ENCODE results near the gene CYTIP. TPM values are rescaled to one million over a fixed set of nuclear protein-coding genes. Genes with fewer than 3 reads are reported as not detected.

CYTIP gene
- polyA plus RNA-seq, 1 of the 3 experiments (the other 2 are of a cell fraction): not detected

DNA sequence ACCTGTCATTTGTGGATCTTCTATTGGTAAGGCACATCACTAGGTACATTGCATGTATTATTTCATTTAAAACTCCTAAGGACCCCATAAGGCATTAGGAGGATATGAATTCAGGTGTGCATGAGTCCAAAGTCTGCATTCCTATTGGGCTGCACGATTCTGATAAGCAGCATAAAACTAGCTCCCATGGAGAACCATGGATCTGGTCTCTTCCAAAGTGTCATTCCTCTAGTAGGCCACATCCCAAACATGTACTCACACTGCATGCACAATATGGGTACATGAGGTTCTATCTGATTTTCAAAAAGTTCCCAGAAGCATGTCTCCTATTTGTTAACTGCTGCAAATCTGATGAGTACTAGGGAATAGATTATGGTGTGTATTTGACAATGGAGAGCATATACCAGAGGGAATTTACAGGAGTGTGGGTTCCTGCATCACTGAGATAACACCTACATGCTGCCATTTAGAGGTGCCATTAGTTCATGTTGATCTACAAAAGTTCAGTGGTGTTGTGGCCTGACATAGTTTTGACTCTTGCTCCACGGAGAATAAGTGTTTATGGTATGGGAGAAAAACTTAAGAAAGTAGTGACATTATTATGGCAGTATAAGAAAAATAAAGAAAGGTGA, 11.3 kb downstream of the CYTIP start:
- Histone ChIP-seq H4K20me1 (ENCODE audit: insufficient read depth) (no peaks in the 10 kb centered on the region), H3K9me2 (no peaks in the 10 kb centered on the region), H3K4me2 (no peak overlapping the region), H3K27ac (ENCODE audit: low read depth in 2 of 2, low read length in 1 of 2) (no peak overlapping the region), H3K9me3 (no peaks in the 10 kb centered on the region), H3K79me2 (ENCODE audit: insufficient read depth) (no peaks in the 10 kb centered on the region), H3K4me3 (ENCODE audit: low read depth in 2 of 2, low read length in 1 of 2) (no peak overlapping the region), H2AFZ (ENCODE audit: low read depth) (no peak overlapping the region), H3K4me1 (ENCODE audit: control insufficient read depth in 1 of 2, insufficient read depth in 2 of 2, low read depth in 1 of 2, low read length in 1 of 2) (no peaks in the 10 kb centered on the region), H3K9ac (no peak overlapping the region), H3K27me3 (ENCODE audit: insufficient read depth) (no peaks in the 10 kb centered on the region; the same call in 1 of the 2 replicates), H3K36me3 (replicated peaks in 1 of 2; ENCODE audit: control insufficient read depth in 1 of 2, insufficient read depth in 2 of 2, low read length in 1 of 2) (no peaks in the 10 kb centered on the region), H3F3A (replicated peaks; ENCODE audit: insufficient read depth) (no peaks in the 10 kb centered on the region)
- CTCF ChIA-PET: no interaction called here
- POLR2A ChIA-PET: no interaction called here
- 4% methylated on average over 2 of the region's 2 CpGs for WGBS (ENCODE audit: low lambda C conversion rate)
- TF ChIP-seq RXRA (IDR thresholded peaks at IDR 0.05; ENCODE audit: borderline replicate concordance, low read depth): no peak
- no peak for DNase-seq

DNA sequence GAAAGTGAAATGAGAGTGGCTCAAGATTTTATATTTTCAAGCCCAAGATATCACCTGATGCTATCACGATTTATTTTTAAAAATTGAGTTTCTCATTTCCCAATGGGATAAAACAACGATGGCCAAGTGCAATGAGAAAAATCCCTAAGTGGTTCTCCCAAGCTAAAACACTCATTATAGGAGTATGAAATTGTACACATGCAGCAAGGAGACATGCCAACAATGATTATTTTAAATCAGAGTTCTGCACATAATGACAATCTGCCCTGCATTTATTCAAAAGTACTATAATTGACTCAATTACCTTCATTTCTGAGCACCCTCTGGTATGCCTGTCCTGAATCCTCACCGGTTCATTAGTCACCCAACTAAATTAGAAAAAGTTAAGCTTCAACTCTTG, 12.7 kb downstream of the CYTIP start:
- Histone ChIP-seq H3K4me3 (ENCODE audit: low read depth in 2 of 2, low read length in 1 of 2) (no peak overlapping the region), H3F3A (replicated peaks; ENCODE audit: insufficient read depth) (no peaks in the 10 kb centered on the region), H3K36me3 (replicated peaks in 1 of 2; ENCODE audit: control insufficient read depth in 1 of 2, insufficient read depth in 2 of 2, low read length in 1 of 2) (no peaks in the 10 kb centered on the region), H3K9ac (no peak overlapping the region), H3K4me1 (ENCODE audit: control insufficient read depth in 1 of 2, insufficient read depth in 2 of 2, low read depth in 1 of 2, low read length in 1 of 2) (no peaks in the 10 kb centered on the region), H3K4me2 (no peak overlapping the region), H3K79me2 (ENCODE audit: insufficient read depth) (no peaks in the 10 kb centered on the region), H3K27ac (ENCODE audit: low read depth in 2 of 2, low read length in 1 of 2) (no peak overlapping the region), H2AFZ (ENCODE audit: low read depth) (no peak overlapping the region), H4K20me1 (ENCODE audit: insufficient read depth) (no peaks in the 10 kb centered on the region), H3K9me3 (no peaks in the 10 kb centered on the region), H3K27me3 (ENCODE audit: insufficient read depth) (no peaks in the 10 kb centered on the region; the same call in 1 of the 2 replicates), H3K9me2 (no peaks in the 10 kb centered on the region)
- no peak for DNase-seq
- TF ChIP-seq POLR2AphosphoS5 (IDR thresholded peaks at IDR 0.05; ENCODE audit: low read depth, low read length) (no peak), YY1 (IDR thresholded peaks at IDR 0.05; ENCODE audit: low read depth) (no peak), FOXM1 (IDR thresholded peaks at IDR 0.05; ENCODE audit: low read depth) (no peak), GABPA (IDR thresholded peaks at IDR 0.05; ENCODE audit: low read depth) (no peak), RCOR1 (IDR thresholded peaks at IDR 0.05; ENCODE audit: low read length) (no peak), RXRA (IDR thresholded peaks at IDR 0.05; ENCODE audit: borderline replicate concordance, low read depth) (no peak), MEF2A (IDR thresholded peaks at IDR 0.05; ENCODE audit: borderline replicate concordance, low read depth) (no peak), NFIC (IDR thresholded peaks at IDR 0.05; ENCODE audit: borderline replicate concordance) (no peak), TAF1 (IDR thresholded peaks at IDR 0.05; ENCODE audit: borderline replicate concordance, low read depth, low read length) (no peak), MXI1 (IDR thresholded peaks at IDR 0.05; ENCODE audit: low read depth, low read length) (no peak)
- TF ChIP-seq, protein P1, sequence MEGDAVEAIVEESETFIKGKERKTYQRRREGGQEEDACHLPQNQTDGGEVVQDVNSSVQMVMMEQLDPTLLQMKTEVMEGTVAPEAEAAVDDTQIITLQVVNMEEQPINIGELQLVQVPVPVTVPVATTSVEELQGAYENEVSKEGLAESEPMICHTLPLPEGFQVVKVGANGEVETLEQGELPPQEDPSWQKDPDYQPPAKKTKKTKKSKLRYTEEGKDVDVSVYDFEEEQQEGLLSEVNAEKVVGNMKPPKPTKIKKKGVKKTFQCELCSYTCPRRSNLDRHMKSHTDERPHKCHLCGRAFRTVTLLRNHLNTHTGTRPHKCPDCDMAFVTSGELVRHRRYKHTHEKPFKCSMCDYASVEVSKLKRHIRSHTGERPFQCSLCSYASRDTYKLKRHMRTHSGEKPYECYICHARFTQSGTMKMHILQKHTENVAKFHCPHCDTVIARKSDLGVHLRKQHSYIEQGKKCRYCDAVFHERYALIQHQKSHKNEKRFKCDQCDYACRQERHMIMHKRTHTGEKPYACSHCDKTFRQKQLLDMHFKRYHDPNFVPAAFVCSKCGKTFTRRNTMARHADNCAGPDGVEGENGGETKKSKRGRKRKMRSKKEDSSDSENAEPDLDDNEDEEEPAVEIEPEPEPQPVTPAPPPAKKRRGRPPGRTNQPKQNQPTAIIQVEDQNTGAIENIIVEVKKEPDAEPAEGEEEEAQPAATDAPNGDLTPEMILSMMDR (IDR thresholded peaks at IDR 0.05): no peak
- TF ChIP-seq, protein P2, sequence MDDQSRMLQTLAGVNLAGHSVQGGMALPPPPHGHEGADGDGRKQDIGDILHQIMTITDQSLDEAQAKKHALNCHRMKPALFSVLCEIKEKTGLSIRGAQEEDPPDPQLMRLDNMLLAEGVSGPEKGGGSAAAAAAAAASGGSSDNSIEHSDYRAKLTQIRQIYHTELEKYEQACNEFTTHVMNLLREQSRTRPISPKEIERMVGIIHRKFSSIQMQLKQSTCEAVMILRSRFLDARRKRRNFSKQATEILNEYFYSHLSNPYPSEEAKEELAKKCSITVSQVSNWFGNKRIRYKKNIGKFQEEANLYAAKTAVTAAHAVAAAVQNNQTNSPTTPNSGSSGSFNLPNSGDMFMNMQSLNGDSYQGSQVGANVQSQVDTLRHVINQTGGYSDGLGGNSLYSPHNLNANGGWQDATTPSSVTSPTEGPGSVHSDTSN (IDR thresholded peaks at IDR 0.05): no peak
- TF ChIP-seq, protein P3, sequence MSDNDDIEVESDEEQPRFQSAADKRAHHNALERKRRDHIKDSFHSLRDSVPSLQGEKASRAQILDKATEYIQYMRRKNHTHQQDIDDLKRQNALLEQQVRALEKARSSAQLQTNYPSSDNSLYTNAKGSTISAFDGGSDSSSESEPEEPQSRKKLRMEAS (IDR thresholded peaks at IDR 0.05; ENCODE audit: low read depth): no peak
- ChIA-PET POLR2A (no interaction called here), CTCF (no interaction called here)
- 2% methylated on average over 3 of the region's 3 CpGs for WGBS (ENCODE audit: low lambda C conversion rate)

Data from SK-N-SH (cell line).